Skeletal muscle satellite cell (primary cell): ENCODE measurements around the gene KIF26A.

Source experiments
- H3K27me3 ChIP-seq: 2 replicates; pipeline ENCODE4 v1.7.0; 2013; ENCODE audit warnings: low read length; ENCODE audit not compliant: control insufficient read depth, insufficient read depth
- H3K36me3 ChIP-seq: 2 replicates; pipeline ENCODE4 v1.7.0; 2013; ENCODE audit warnings: mild to moderate bottlenecking, control low read depth, low read length; ENCODE audit not compliant: insufficient read depth
- H3K4me1 ChIP-seq: 2 replicates; pipeline ENCODE4 v1.7.0; 2013; ENCODE audit warnings: low read length; ENCODE audit not compliant: control insufficient read depth, insufficient read depth
- H3K4me2 ChIP-seq: 2 replicates; pipeline ENCODE4 v1.7.0; 2013; ENCODE audit warnings: mild to moderate bottlenecking, low read length
- H3K4me3 ChIP-seq: 2 replicates; pipeline ENCODE4 v1.7.0; 2013; ENCODE audit warnings: low read length
- H3K9ac ChIP-seq: 2 replicates; pipeline ENCODE4 v1.7.0; 2013; ENCODE audit warnings: mild to moderate bottlenecking, low read depth, low read length, moderate library complexity
- H3K9me3 ChIP-seq: replicated peaks from 2 replicates; pipeline ENCODE4 v1.7.0; 2013; ENCODE audit warnings: mild to moderate bottlenecking, control low read depth, low read length

Gene KIF26A

GRCh38 chr14:104116756-104117340 is 21.5 kb upstream of the KIF26A start:
- Histone ChIP-seq H3K36me3 (no peaks in the 10 kb centered on the region), H3K4me2 (peak overlapping the region; percentile 47), H3K27me3 (peaks cover 59% of the 10 kb centered on the region), H3K9ac (no peak overlapping the region), H3K9me3 (no peaks in the 10 kb centered on the region), H3K4me3 (no peak overlapping the region), H3K4me1 (no peaks in the 10 kb centered on the region)

- Histone ChIP-seq H3K9me3 (no peaks in the 10 kb centered on the region), H3K27me3 (peaks cover 57% of the 10 kb centered on the region), H3K4me2 (no peak overlapping the region), H3K4me3 (no peak overlapping the region), H3K9ac (no peak overlapping the region), H3K36me3 (no peaks in the 10 kb centered on the region), H3K4me1 (no peaks in the 10 kb centered on the region)
Observed at GRCh38 chr14:104117341-104118005, 20.9 kb upstream of the KIF26A start.

- H3K9ac ChIP-seq, result no peak overlapping the region
- no peak overlapping the region for H3K4me3 ChIP-seq
- H3K27me3 ChIP-seq, result peaks cover 55% of the 10 kb centered on the region
- no peaks in the 10 kb centered on the region for H3K9me3 ChIP-seq
- H3K4me2 ChIP-seq, result no peak overlapping the region
- H3K4me1 ChIP-seq, result no peaks in the 10 kb centered on the region
- H3K36me3 ChIP-seq, result no peaks in the 10 kb centered on the region
Observed at GRCh38 chr14:104118006-104118844, 20.2 kb upstream of the KIF26A start.

- no peaks in the 10 kb centered on the region for H3K4me1 ChIP-seq
- H3K36me3 ChIP-seq, result no peaks in the 10 kb centered on the region
- no peak overlapping the region for H3K4me3 ChIP-seq
- no peaks in the 10 kb centered on the region for H3K9me3 ChIP-seq
- H3K27me3 ChIP-seq, result peaks cover 55% of the 10 kb centered on the region
- H3K4me2 ChIP-seq, result no peak overlapping the region
- H3K9ac ChIP-seq, result no peak overlapping the region
Observed at GRCh38 chr14:104119119-104119487, 19.3 kb upstream of the KIF26A start.

- no peaks in the 10 kb centered on the region for H3K4me1 ChIP-seq
- peaks cover 55% of the 10 kb centered on the region for H3K27me3 ChIP-seq
- H3K9me3 ChIP-seq, result no peaks in the 10 kb centered on the region
- no peak overlapping the region for H3K4me3 ChIP-seq
- no peaks in the 10 kb centered on the region for H3K36me3 ChIP-seq
- no peak overlapping the region for H3K4me2 ChIP-seq
- no peak overlapping the region for H3K9ac ChIP-seq
Observed at GRCh38 chr14:104119488-104120251, 18.7 kb upstream of the KIF26A start.

- Histone ChIP-seq H3K36me3 (no peaks in the 10 kb centered on the region), H3K4me3 (no peak overlapping the region), H3K9ac (no peak overlapping the region), H3K4me2 (no peak overlapping the region), H3K4me1 (no peaks in the 10 kb centered on the region), H3K9me3 (no peaks in the 10 kb centered on the region), H3K27me3 (peaks cover 49% of the 10 kb centered on the region)
Observed at GRCh38 chr14:104120281-104120741, 18.1 kb upstream of the KIF26A start.

- peaks cover 43% of the 10 kb centered on the region for H3K27me3 ChIP-seq
- H3K36me3 ChIP-seq, result no peaks in the 10 kb centered on the region
- H3K9me3 ChIP-seq, result no peaks in the 10 kb centered on the region
- H3K9ac ChIP-seq, result no peak overlapping the region
- no peak overlapping the region for H3K4me3 ChIP-seq
- no peaks in the 10 kb centered on the region for H3K4me1 ChIP-seq
- H3K4me2 ChIP-seq, result no peak overlapping the region
Observed at GRCh38 chr14:104121142-104121541, 17.2 kb upstream of the KIF26A start.

- Histone ChIP-seq H3K4me2 (no peak overlapping the region), H3K9me3 (no peaks in the 10 kb centered on the region), H3K27me3 (peaks cover 21% of the 10 kb centered on the region), H3K4me3 (no peak overlapping the region), H3K9ac (no peak overlapping the region), H3K36me3 (no peaks in the 10 kb centered on the region), H3K4me1 (no peaks in the 10 kb centered on the region)
Observed at GRCh38 chr14:104123879-104124278, 14.5 kb upstream of the KIF26A start.

- Histone ChIP-seq H3K9ac (no peak overlapping the region), H3K4me3 (no peak overlapping the region), H3K36me3 (no peaks in the 10 kb centered on the region), H3K27me3 (peaks cover 12% of the 10 kb centered on the region), H3K9me3 (peaks cover 3% of the 10 kb centered on the region), H3K4me2 (no peak overlapping the region), H3K4me1 (no peaks in the 10 kb centered on the region)
Observed at GRCh38 chr14:104125011-104125410, 13.4 kb upstream of the KIF26A start.

- no peak overlapping the region for H3K9ac ChIP-seq
- H3K4me3 ChIP-seq, result no peak overlapping the region
- H3K9me3 ChIP-seq, result peaks cover 3% of the 10 kb centered on the region
- H3K27me3 ChIP-seq, result no peaks in the 10 kb centered on the region
- no peaks in the 10 kb centered on the region for H3K36me3 ChIP-seq
- no peak overlapping the region for H3K4me2 ChIP-seq
- no peaks in the 10 kb centered on the region for H3K4me1 ChIP-seq
Observed at GRCh38 chr14:104126753-104127152, 11.6 kb upstream of the KIF26A start.

- Histone ChIP-seq H3K4me3 (no peak overlapping the region), H3K9ac (no peak overlapping the region), H3K4me2 (no peak overlapping the region), H3K27me3 (peaks cover 9% of the 10 kb centered on the region), H3K4me1 (no peaks in the 10 kb centered on the region), H3K36me3 (no peaks in the 10 kb centered on the region), H3K9me3 (peaks cover 3% of the 10 kb centered on the region)
Observed at GRCh38 chr14:104128981-104129380, 9.4 kb upstream of the KIF26A start.
